Activated T-helper 2 cell treated with anti-CD3 and anti-CD28 coated beads, Interferon-gamma antibody, Interleukin-2, Interleukin-4, amounts not matched to agents 10 μg/mL and 5 μg/mL and 100 μg/mL, durations not matched to agents 14 hours and 24 hours and 36 hours (primary cell): ENCODE results near the gene CRAT. TPM values are rescaled to one million over a fixed set of nuclear protein-coding genes. Genes with fewer than 3 reads are reported as not detected.

ENCODE experiments used
- DNase-seq: peaks from one replicate; pipeline ENCODE4 v3.0.0; 2021; ENCODE audit warnings: low spot score
- H3K27ac Mint-ChIP-seq: one replicate; pipeline ENCODE4 v1.8.0; 2021; ENCODE audit warnings: mixed read lengths
- H3K27me3 Mint-ChIP-seq: one replicate; pipeline ENCODE4 v1.8.0; 2021; ENCODE audit warnings: low read depth, mixed read lengths
- H3K36me3 Mint-ChIP-seq: one replicate; pipeline ENCODE4 v1.8.0; 2021; ENCODE audit warnings: low read depth, mixed read lengths
- H3K4me1 Mint-ChIP-seq: one replicate; pipeline ENCODE4 v1.8.0; 2021; ENCODE audit warnings: low read depth, mixed read lengths
- H3K4me3 Mint-ChIP-seq: one replicate; pipeline ENCODE4 v1.8.0; 2021; ENCODE audit warnings: low read depth, mild to moderate bottlenecking, moderate library complexity, mixed read lengths
- H3K9me3 Mint-ChIP-seq: one replicate; pipeline ENCODE4 v1.8.0; 2021; ENCODE audit warnings: mixed read lengths
- intact Hi-C: fragments of 100-400 bp; cut with micrococcal nuclease; formaldehyde crosslinking; loops from one replicate; pipeline ENCODE4 v1.15.1; 2023
- total RNA-seq: library from RNA; stranded (reverse); gene quantifications from 2 replicates; pipeline ENCODE4 v1.2.3, GENCODE V29; 2022

CRAT gene
- total RNA-seq, 1 donor from 2014 or later, result 13.6 TPM

DNA sequence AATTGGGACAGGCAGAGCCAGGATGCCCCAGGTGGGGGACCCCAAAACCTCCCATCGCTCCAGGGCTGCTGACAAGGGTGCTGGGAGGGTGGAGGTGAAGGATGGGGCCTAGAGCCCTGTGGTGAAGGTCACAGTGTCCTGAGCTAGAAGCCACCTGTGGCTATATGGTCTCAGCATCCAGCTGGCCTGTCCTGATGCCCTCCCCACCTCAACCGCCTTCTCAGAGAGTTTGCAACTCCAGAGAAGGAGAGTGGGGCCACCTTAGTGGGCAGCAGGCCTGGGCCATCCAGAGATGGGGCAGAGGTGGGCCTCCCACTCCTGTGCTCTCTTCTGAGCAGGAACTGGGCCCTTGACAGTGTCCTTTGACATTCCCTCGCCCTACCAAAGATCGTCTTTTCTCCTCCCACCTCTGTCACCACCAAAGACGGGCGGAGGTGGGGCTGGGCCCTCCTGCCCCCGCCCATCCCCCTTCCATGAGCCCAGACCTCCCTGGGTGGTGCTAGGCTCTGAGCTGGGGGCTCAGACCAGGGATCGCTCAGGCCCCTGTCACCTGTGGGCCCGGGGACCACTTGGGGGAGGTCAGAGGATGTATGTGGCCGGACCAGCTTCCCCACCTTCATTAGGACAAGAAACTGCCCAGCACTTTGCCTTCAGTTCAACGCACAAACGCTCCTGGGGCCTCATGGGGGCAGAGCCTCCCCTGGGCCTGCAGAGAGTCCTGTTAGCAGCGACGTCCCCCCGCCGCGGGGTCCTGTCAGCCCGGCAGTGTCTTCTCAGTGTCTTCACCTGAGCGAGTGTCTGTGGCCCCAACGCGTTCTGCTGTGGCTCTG is 39.7 kb downstream of the CRAT start:
- no peaks in the 10 kb centered on the region for H3K9me3 Mint-ChIP-seq
- no peak overlapping the region for H3K27ac Mint-ChIP-seq
- H3K4me1 Mint-ChIP-seq, result peaks cover 18% of the 10 kb centered on the region

DNA sequence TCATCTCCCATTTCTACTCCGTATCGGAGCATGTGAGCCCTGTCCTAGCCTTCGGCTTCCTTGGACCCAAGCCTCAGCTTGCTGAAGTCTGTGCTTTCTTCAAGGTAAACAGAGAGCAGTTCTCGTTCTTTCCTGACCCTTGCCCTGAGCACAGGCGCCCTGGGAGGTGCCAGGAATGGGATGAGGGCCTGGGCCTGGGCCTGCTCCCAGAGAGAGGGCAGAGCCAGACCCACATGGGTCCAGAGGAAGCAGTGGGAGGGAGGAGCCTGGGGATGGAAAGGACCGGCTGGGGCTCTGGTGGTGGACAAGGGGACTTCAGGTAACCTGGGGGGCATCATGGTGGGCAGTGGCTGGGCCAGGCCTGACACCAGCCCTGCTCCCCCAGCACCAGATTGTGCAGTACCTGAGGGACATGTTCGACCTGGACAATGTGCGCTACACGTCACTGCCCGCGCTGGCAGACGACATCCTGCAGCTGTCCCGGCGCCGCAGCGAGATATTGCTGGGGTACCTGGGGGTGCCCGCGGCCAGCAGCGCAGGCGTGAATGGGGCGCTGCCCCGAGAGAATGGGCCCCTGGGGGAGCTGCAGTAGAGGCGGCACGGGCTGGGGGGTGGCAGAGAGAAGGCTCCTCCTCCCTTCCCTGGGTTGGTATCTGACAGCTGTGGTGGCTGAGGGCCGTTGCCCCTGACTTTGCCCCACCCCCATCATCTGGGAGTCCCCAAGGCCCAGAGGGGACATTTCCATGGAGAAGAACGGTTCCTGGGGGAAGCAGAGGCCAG is 40.5 kb downstream of the CRAT start:
- intact Hi-C loops, result no loop called here
- H3K4me3 Mint-ChIP-seq, result no peak overlapping the region

More for the DNA sequence above, 39.7 kb downstream of the CRAT start:
- no peak for DNase-seq
- H3K27me3 Mint-ChIP-seq, result no peaks in the 10 kb centered on the region
- peaks cover 11% of the 10 kb centered on the region for H3K36me3 Mint-ChIP-seq
- H3K4me3 Mint-ChIP-seq, result no peak overlapping the region
- intact Hi-C loops, result no loop called here

DNA sequence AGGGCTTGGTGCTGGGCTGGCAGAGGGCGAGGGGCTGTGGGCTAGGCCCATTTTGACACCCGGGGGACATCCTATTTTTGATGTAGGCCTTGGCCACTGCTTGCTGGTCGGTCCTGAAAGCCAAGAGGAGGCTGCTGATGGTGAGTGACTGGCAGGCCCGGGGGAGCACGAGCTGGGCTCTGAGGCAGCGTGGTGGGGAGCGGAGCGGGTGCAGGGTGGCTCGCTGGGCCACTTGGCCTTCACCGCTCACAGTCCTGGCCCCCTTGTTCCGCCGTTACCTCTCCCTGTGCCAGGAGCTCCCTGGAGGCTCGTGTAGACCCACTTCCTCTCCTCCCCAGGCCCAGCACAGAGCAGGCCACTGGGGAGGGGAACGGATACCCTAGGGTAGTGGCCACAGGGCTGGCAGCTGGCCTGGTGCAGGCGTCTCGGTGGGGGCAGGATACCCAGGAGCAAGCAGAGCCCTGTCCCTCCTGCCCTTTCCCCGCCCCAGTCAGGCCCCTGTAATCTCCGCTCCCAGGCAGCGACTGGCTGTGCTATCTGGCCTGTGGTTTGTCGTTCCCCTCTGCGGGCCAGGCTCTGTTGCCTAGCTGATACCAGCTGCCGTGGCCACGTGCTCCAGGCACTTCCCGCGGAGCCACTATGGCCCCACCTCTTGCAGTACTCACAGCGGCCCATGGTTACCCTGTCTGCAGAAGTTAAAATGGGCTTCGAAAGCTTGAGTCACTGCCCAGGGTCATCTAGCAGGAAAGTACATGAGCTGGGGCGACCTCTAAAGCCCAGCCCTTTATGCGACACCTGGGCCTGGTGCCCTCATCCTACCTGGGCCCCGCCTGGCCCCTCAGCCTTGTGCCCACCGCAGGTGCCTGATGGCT is 41.4 kb downstream of the CRAT start:
- no peak overlapping the region for H3K4me3 Mint-ChIP-seq
- peaks cover 16% of the 10 kb centered on the region for H3K36me3 Mint-ChIP-seq
- intact Hi-C loops, result no loop called here
- no peaks in the 10 kb centered on the region for H3K27me3 Mint-ChIP-seq
- peak overlapping the region; percentile 71 for H3K27ac Mint-ChIP-seq
- DNase-seq, result peak; percentile 62
- H3K4me1 Mint-ChIP-seq, result peaks cover 18% of the 10 kb centered on the region
- H3K9me3 Mint-ChIP-seq, result no peaks in the 10 kb centered on the region

More for the DNA sequence above, 40.5 kb downstream of the CRAT start:
- Mint-ChIP-seq H3K27ac (peak overlapping the region; percentile 63), H3K27me3 (no peaks in the 10 kb centered on the region), H3K4me1 (peaks cover 18% of the 10 kb centered on the region), H3K36me3 (peaks cover 16% of the 10 kb centered on the region), H3K9me3 (no peaks in the 10 kb centered on the region)
- DNase-seq, result no peak

- Mint-ChIP-seq H3K9me3 (no peaks in the 10 kb centered on the region), H3K27ac (peak overlapping the region; percentile 64), H3K4me3 (no peak overlapping the region), H3K4me1 (peaks cover 18% of the 10 kb centered on the region), H3K27me3 (no peaks in the 10 kb centered on the region), H3K36me3 (peaks cover 19% of the 10 kb centered on the region)
- intact Hi-C loops, result no loop called here
- DNase-seq, result no peak
These were observed 42.5 kb downstream of the CRAT start for GRCh38 chr9:129068110-129068509.

DNA sequence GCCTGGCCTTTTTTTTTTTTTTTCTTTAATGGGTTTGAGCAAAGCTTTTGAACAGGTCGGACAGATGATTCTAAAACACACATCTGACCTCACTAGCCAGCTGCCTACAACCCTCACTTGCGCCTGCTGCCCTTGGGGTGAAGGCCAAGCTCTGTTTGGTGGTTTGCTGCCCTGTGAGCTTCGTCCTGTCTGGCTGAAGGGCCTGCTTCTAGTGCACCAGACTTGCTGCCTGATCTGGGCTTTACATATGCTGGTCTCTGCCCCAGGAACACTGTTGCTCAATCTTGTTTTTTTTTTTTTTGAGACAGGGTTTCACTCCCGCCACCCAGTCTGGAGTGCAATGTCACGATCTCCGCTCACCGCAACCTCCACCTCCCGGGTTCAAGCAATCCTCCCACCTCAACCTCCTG is 46.1 kb downstream of the CRAT start:
- Mint-ChIP-seq H3K4me1 (peaks cover 9% of the 10 kb centered on the region), H3K27ac (no peak overlapping the region), H3K36me3 (peaks cover 22% of the 10 kb centered on the region), H3K9me3 (no peaks in the 10 kb centered on the region), H3K4me3 (no peak overlapping the region), H3K27me3 (no peaks in the 10 kb centered on the region)
- intact Hi-C loops, result no loop called here
- no peak for DNase-seq

DNA sequence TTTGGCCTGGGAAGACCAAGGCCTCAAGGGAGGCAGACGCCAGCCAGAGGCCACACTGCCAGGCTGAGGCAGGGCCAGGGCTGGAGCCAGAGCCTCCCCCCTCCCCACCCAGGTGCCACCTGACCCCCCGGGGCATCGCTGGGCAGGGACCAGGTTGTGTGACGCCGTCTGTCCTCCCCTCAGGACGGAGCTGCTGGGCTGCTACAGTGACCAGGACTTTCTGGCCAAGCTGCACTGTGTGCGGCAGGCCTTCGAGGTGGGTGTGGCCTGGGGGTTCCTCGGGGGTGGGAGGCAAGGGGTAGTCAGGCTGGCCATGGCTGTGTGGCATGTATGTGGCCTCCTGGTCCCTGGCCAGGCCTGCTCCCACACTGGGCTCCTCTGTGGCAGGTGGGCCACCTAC is 47.5 kb downstream of the CRAT start:
- no peaks in the 10 kb centered on the region for H3K4me1 Mint-ChIP-seq
- H3K27me3 Mint-ChIP-seq, result no peaks in the 10 kb centered on the region
- H3K27ac Mint-ChIP-seq, result no peak overlapping the region
- intact Hi-C loops, result no loop called here
- no peaks in the 10 kb centered on the region for H3K9me3 Mint-ChIP-seq
- no peak for DNase-seq
- H3K36me3 Mint-ChIP-seq, result peaks cover 13% of the 10 kb centered on the region
- H3K4me3 Mint-ChIP-seq, result no peak overlapping the region

DNA sequence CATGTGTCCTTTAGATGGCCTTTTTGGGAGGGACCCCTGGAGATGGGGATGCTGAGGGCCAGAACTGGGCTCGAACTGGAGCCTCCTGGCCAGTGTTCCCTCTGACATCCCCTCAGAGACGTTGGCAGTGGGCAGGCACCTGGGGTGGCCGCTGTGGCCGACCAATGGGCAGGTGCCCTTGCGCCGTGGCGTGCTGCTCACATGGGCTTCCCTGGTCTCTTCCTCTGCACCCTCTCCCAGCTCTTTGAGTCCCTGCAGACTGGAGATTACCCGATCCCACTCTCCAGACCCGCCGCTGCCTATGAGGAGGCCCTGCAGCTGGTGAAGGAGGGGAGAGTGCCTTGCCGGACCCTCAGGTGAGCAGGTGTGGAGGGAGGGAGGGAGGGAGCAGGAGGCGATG is 49.6 kb downstream of the CRAT start:
- H3K4me1 Mint-ChIP-seq, result no peaks in the 10 kb centered on the region
- H3K27me3 Mint-ChIP-seq, result no peaks in the 10 kb centered on the region
- no peak for DNase-seq
- no peak overlapping the region for H3K4me3 Mint-ChIP-seq
- H3K27ac Mint-ChIP-seq, result no peak overlapping the region
- H3K9me3 Mint-ChIP-seq, result no peaks in the 10 kb centered on the region
- intact Hi-C loops, result no loop called here
- H3K36me3 Mint-ChIP-seq, result peaks cover 12% of the 10 kb centered on the region

DNA sequence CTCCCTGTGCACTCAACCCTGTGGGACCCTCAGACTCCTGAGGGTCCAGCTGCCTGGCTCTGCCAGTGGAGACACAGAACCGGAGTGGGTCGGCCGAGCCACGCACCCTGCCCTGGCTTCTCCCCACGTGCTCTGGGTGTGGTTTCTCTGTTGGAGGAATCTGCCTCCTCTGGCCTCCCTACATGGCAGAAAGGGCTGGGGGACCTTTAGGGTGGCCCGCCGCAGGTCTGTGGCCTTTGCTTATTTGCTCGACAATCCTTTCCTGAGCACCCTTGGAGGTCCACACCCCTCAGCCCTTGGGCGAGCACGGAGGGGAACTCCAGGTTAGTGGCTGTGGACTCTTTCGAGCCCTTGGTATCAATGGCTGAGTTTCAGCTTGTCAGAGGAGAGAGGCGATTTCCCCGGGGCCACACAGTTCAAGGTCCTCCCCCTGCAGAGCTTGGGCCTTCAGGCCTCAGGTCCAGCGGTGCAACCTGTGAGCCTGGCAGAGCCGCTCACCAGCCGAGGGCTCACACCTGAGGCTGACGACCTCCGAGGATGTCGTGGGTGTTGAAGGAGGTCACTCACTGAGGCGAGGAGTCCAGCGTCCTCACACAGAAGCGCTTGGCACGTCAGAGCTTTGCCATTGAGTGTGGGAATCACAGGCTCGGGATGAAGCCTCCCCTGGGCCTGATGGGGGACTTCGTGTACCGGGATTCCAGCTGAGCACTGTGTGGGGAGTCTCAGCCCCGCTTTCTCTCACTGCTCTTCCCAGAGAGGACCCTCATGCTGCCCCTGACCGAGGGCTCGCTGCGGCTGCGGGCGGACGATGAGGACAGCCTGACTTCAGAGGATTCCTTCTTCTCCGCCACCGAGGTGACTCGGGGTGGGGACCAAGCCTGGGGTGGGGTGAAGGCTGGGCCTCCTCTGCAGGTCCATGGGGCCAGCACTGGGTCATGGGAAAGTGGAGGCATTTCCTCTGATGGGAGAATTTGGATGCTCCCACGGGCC is 50.5 kb downstream of the CRAT start:
- Mint-ChIP-seq H3K27ac (no peak overlapping the region), H3K36me3 (peaks cover 6% of the 10 kb centered on the region), H3K9me3 (no peaks in the 10 kb centered on the region), H3K4me1 (no peaks in the 10 kb centered on the region), H3K4me3 (no peak overlapping the region), H3K27me3 (no peaks in the 10 kb centered on the region)
- DNase-seq, result no peak
- intact Hi-C loops, result no loop called here

DNA sequence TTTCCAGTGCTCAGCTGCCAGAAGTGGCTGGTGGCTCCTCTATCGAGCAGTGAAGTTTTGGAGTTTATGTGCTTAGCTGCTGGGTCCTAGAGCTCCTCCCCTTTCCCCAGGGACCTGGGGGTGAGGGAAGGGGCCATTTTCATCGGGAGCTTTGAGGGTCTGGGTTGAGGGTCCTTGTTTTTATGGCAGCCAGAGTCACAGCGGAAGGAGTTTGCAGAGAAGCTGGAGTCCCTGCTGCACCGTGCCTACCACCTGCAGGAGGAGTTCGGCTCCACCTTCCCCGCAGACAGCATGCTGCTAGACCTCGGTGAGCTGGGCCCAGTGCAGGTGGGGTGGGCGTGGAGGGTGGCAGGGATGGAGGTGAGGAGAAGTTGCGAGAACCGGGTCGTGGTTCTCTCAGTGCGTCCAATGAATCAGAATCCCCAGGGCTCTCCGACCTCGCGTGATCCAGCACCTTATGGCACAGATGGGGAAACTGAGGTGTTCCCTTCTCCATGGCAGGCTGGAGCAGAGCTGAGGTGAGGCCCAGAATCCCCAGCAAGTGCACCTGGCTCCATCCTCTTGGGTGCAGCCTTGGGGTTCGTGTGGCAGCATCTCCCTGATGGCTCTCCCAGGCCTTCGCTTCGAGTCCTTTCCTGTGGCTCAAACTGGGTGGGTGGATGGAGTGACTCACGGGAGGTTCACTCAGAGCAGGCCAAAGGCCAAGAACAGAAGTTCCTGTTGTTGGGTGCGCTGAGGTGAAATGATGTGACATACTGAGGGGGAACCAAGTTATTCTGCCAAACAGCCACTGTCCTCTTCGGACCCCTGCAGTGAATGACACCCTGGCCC is 51.4 kb downstream of the CRAT start:
- Mint-ChIP-seq H3K27ac (no peak overlapping the region), H3K27me3 (no peaks in the 10 kb centered on the region), H3K4me1 (no peaks in the 10 kb centered on the region), H3K4me3 (no peak overlapping the region), H3K36me3 (peaks cover 11% of the 10 kb centered on the region), H3K9me3 (no peaks in the 10 kb centered on the region)
- no peak for DNase-seq
- intact Hi-C loops, result no loop called here

DNA sequence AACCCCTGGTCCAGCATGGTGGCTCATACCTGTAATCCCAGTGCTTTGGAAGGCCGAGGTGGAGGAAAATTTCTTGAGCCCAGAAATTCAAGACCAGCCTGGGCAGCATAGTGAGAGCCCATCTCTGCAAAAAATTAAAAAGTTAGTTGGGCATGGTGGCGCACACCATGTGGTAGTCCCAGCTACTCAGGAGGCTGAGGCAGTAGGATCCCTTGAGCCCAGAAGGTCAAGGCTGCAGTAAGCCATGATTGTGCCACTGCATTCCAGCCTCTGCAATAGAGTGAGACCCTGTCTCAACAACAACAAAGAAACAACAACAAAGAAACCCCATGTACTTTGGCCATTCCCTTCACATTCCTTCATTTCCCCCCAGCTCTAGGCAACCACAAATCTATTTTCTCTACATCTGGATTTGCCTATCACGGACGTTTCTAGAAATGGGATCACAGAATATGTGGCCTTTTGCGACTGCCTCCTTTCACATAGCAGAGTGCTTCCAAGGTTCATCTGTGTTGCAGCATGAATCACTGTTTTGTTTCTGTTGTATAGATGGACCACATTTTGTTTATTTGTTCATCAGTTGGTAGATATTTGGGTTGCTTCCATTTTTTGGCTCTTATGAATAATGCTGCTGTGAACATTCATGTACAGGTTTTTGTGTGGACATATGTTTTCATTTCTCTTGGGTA is 56.3 kb downstream of the CRAT start:
- H3K36me3 Mint-ChIP-seq, result peaks cover 5% of the 10 kb centered on the region
- no peak for DNase-seq
- intact Hi-C loops, result no loop called here
- H3K27me3 Mint-ChIP-seq, result no peaks in the 10 kb centered on the region
- H3K4me1 Mint-ChIP-seq, result no peaks in the 10 kb centered on the region
- H3K4me3 Mint-ChIP-seq, result no peak overlapping the region
- H3K27ac Mint-ChIP-seq, result no peak overlapping the region
- H3K9me3 Mint-ChIP-seq, result no peaks in the 10 kb centered on the region

DNA sequence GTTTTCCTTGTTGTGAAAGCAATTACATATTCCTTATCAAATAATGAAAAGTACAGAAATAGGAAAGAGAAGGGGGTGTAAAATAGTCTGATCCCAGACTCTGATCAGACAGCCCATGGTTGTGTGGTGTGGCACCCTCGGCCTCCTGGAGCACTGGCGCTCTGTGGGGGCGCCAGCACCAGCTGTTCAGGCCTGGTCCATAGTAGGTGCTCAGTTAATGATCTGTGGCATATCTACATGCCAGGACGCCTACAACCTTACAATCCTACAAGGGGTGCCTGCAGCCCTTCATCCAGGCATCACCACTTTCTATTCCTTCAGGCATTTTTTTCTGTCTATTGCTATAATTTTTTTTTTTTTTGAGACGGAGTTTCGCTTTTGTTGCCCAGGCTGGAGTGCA is 57.6 kb downstream of the CRAT start:
- intact Hi-C loops, result no loop called here

More for the DNA sequence above, 57.6 kb downstream of the CRAT start:
- Mint-ChIP-seq H3K27ac (no peak overlapping the region), H3K4me3 (no peak overlapping the region), H3K36me3 (peaks cover 13% of the 10 kb centered on the region), H3K27me3 (no peaks in the 10 kb centered on the region), H3K9me3 (no peaks in the 10 kb centered on the region), H3K4me1 (no peaks in the 10 kb centered on the region)
- DNase-seq, result no peak
